ENCODE measurements around the gene ANKRD44.

The ANKRD44 gene

DNA sequence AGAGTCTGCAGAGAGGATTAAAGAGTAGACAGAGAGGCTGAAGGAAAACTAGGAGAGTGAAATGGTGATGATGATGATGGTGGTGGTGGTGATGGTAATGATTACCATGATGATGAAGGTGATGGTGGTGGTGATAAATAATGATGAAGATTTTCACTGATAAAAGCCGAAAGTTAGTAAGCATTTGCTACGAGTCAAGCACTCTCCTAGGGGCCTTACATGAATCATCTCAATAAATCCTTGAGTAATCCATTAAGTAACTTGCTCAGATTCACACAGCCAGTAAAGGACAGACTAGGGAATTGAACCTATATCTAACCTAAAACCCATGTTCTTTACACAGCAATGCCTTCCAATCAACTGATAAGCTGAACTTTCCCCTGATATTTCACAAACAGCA lies 277.4 kb downstream of the ANKRD44 start:
- TF ChIP-seq SIN3A (IDR thresholded peaks at IDR 0.05; ENCODE audit: borderline replicate concordance, insufficient read depth, low read length) (no peak), POLR2AphosphoS5 (IDR thresholded peaks at IDR 0.05; ENCODE audit: low read depth, low read length) (no peak), TAF1 (IDR thresholded peaks at IDR 0.05; ENCODE audit: borderline replicate concordance, insufficient read depth, low read length) (no peak), FOXP2 (optimal IDR thresholded peaks at IDR 0.05; ENCODE audit: borderline replicate concordance, extremely low read depth, extremely low read length, insufficient read depth) (no peak)
- TF ChIP-seq, protein P1, sequence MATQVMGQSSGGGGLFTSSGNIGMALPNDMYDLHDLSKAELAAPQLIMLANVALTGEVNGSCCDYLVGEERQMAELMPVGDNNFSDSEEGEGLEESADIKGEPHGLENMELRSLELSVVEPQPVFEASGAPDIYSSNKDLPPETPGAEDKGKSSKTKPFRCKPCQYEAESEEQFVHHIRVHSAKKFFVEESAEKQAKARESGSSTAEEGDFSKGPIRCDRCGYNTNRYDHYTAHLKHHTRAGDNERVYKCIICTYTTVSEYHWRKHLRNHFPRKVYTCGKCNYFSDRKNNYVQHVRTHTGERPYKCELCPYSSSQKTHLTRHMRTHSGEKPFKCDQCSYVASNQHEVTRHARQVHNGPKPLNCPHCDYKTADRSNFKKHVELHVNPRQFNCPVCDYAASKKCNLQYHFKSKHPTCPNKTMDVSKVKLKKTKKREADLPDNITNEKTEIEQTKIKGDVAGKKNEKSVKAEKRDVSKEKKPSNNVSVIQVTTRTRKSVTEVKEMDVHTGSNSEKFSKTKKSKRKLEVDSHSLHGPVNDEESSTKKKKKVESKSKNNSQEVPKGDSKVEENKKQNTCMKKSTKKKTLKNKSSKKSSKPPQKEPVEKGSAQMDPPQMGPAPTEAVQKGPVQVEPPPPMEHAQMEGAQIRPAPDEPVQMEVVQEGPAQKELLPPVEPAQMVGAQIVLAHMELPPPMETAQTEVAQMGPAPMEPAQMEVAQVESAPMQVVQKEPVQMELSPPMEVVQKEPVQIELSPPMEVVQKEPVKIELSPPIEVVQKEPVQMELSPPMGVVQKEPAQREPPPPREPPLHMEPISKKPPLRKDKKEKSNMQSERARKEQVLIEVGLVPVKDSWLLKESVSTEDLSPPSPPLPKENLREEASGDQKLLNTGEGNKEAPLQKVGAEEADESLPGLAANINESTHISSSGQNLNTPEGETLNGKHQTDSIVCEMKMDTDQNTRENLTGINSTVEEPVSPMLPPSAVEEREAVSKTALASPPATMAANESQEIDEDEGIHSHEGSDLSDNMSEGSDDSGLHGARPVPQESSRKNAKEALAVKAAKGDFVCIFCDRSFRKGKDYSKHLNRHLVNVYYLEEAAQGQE (IDR thresholded peaks at IDR 0.05; ENCODE audit: insufficient read depth in 1 of 2, low read depth in 2 of 2, low read length in 2 of 2), result no peak

DNA sequence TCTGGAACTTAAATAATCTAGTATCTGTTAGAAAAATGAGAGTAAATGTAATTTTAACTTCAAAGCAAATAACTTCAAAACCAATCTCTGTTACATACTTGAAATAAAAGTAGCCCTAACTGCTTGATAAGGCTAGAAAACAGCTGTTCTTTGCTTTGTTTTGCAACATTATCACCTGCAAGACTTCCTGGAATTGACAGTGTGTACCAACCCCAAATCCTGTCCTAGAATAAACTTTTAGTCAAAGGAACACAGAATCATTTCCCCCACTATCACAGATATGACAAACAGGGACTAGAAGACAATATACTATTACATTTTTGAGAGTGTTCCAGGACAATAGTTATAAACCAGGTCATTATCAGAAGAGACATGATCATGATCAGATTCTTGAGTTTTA lies 278.8 kb downstream of the ANKRD44 start:
- no peak for TF ChIP-seq POLR2AphosphoS5 (IDR thresholded peaks at IDR 0.05; ENCODE audit: low read depth, low read length)
- TF ChIP-seq FOXP2 (optimal IDR thresholded peaks at IDR 0.05; ENCODE audit: borderline replicate concordance, extremely low read depth, extremely low read length, insufficient read depth), result no peak
- TF ChIP-seq TAF1 (IDR thresholded peaks at IDR 0.05; ENCODE audit: borderline replicate concordance, insufficient read depth, low read length), result no peak

DNA sequence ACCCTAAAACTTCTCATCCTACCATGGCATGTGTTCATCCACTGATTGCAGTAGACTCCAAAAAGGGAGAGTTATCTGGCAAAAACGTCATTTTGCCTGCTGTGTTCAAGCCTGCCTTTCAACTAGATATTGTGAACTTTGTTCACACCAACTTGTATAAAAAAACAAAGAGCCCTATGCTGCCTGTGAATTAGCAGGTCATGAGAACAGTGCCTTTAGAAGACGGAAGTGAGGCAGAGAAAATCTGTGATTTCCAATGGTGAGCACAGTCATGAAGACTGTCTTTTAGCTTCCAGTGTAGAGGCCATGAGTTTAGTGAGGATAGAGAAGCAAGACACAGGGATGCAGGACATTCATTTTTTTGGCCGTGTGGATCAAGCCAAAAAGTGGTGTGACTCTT lies 280.5 kb downstream of the ANKRD44 start:
- TF ChIP-seq FOXP2 (optimal IDR thresholded peaks at IDR 0.05; ENCODE audit: borderline replicate concordance, extremely low read depth, extremely low read length, insufficient read depth) (no peak), POLR2AphosphoS5 (IDR thresholded peaks at IDR 0.05; ENCODE audit: low read depth, low read length) (no peak), TAF1 (IDR thresholded peaks at IDR 0.05; ENCODE audit: borderline replicate concordance, insufficient read depth, low read length) (no peak), SIN3A (IDR thresholded peaks at IDR 0.05; ENCODE audit: borderline replicate concordance, insufficient read depth, low read length) (no peak)
- TF ChIP-seq, protein P1 (IDR thresholded peaks at IDR 0.05; ENCODE audit: insufficient read depth in 1 of 2, low read depth in 2 of 2, low read length in 2 of 2), result no peak

DNA sequence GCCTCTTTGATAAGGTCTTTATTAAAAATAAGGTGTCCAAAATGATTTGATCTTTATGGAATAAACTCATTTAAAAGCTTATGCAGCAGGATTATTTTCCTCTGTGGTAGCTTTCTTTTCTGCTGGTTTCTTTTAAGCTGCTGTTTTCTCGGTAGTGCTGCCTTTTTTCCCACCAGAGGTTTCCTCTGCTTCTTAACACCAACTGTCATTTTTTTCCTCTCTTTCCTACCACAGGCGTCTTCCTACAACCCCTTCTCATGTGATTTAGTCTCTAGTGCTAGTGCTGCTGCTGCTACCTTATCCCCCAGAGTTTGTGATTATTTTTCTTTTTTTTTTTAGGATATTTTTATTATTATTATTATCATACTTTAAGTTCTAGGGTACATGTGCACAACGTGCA lies 281.9 kb downstream of the ANKRD44 start:
- TF ChIP-seq, protein P1 (IDR thresholded peaks at IDR 0.05; ENCODE audit: insufficient read depth in 1 of 2, low read depth in 2 of 2, low read length in 2 of 2), result no peak
- TF ChIP-seq SIN3A (IDR thresholded peaks at IDR 0.05; ENCODE audit: borderline replicate concordance, insufficient read depth, low read length) (no peak), TAF1 (IDR thresholded peaks at IDR 0.05; ENCODE audit: borderline replicate concordance, insufficient read depth, low read length) (no peak), POLR2AphosphoS5 (IDR thresholded peaks at IDR 0.05; ENCODE audit: low read depth, low read length) (no peak), FOXP2 (optimal IDR thresholded peaks at IDR 0.05; ENCODE audit: borderline replicate concordance, extremely low read depth, extremely low read length, insufficient read depth) (no peak)

DNA sequence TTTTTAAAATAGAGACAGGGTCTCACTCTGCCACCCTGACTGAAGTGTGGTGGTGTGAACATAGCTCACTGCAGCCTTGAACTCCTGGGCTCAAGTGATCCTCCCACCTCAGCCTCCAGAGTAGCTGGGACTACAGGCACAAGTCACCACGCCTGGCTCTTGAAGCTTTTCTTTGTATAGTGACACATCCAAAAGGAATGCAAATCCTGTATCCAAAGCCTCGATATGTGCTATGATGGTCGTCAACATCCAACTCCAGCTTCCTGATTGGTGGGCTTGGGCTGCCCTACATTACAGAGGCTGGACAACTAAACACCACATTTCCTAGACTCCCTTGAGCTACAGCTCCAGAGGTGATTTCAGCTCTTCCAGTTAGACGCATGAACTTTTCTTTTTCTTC lies 282.4 kb downstream of the ANKRD44 start:
- TF ChIP-seq, protein P1 (IDR thresholded peaks at IDR 0.05; ENCODE audit: insufficient read depth in 1 of 2, low read depth in 2 of 2, low read length in 2 of 2), result no peak
- no peak for TF ChIP-seq POLR2AphosphoS5 (IDR thresholded peaks at IDR 0.05; ENCODE audit: low read depth, low read length)
- no peak for TF ChIP-seq SIN3A (IDR thresholded peaks at IDR 0.05; ENCODE audit: borderline replicate concordance, insufficient read depth, low read length)
- TF ChIP-seq TAF1 (IDR thresholded peaks at IDR 0.05; ENCODE audit: borderline replicate concordance, insufficient read depth, low read length), result no peak
- no peak for TF ChIP-seq FOXP2 (optimal IDR thresholded peaks at IDR 0.05; ENCODE audit: borderline replicate concordance, extremely low read depth, extremely low read length, insufficient read depth)

Measured in PFSK-1 (cell line).